HG02840 (cell line): ENCODE measurements around the gene UNK.
"Not testable (repeated sequence)": the region's sequence is repeated elsewhere in the genome, so short reads cannot be mapped to it uniquely, and the experiment has no call there.

ENCODE experiments used
- ATAC-seq: cut with Tn5 transposase; IDR thresholded peaks from one replicate; pipeline ENCODE4 v1.9.1; 2021; ENCODE audit warnings: mild to moderate bottlenecking, moderate library complexity, moderate number of reproducible peaks; ENCODE audit not compliant: unreplicated experiment, low FRiP score

UNK gene

DNA sequence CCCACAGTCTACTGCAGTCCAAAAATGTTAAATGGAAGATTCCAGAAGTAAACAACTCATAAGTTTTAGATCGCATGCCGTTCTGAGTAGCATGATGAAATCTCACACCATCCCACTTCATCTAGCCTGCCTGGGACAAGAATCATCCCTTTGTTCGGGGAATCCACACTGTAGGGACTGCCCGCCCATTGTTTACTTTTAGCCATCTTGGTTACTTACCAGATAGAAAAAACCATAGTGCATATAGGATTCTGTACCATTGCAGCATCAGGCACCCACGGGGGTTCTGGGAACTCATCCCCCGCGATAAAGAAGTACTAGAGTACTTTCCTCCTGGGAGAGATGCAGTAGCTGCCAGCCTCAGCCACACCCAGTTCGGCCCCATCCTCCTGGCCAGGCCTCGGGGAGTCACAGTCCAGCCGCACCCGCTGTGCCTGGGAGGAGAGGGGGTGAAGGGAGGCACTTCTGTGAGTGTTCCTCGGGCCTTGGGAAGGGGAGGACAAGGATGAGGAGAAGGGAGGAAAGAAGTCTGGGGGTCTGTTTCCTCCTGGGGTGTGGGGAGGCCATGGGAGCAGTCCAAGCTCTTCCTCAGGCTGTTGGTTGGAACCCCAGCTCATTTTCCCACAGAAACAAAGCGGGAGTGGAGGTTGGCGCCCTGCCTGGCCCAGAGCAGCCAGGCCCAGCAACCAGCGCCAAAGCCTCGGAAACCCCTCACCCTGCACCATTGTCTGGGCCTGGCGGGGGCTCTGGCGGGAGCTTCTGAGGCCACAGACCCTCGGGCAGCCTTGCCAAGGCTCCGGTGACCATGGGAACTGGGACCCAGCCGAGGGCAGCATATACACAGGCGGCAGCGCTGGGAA is 84.9 kb downstream of the UNK start:
- no peak for ATAC-seq

DNA sequence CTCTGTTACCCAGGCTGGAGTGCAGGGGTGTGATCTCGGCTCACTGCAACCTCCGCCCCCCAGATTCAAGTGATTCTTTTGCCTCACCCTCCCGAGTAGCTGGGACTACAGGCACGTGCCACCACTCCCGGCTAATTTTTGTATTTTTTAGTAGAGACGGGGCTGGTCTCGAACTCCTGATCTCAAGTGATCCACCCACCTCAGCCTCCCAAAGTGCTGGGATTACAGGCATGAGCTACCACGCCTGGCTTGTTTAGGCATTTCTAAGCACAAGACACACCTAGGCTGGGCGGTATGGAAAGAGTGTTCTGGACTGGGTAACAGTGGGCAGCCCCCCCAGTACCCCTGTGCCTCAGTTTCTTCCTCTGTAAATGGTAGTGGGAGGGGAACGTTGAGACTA is 85.6 kb downstream of the UNK start:
- not testable (repeated sequence) for ATAC-seq

DNA sequence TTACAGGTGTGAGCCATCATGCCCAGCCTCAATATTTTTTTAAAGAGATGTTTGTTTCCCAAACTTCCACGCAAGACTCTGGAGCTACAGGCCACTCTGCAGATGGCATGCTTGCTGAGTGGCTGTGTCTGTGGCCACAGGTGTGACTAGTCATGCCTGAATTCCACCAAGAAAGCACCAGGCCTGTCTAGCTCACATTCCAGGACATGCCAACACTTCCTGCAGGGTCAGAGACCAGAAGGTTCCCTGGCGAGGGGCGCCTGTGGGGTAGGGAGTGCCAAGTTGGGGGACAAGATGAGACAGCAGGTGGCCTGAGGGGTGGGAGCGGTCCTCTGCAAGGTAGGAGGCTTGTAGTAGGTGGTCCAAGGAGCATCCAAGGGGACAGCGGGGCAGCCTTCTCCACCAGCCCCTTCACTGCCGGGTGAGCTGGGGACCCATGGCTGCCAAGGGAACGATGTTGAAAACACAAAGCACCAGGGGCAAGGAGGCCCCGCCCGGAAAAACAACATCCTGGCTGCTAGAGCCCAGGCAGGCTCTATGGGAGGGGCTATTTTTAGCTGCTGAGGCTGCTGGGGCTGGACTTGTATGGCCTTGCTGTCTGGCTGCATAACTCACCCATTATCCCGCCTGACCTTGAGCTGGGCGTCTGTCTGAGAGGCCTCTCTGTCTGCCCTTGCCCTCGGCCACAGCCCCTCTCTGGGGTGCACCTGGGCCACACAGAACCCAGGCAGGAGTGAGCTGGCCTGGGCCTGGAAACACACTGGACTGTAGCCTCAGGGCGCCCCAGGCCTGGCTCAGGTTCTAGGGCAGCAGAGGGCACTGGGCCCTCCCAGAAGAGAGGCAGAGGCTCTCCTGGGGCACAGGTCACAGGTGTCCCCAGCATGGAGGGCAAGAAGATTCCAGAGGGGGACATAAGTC is 88.1 kb downstream of the UNK start:
- no peak for ATAC-seq

DNA sequence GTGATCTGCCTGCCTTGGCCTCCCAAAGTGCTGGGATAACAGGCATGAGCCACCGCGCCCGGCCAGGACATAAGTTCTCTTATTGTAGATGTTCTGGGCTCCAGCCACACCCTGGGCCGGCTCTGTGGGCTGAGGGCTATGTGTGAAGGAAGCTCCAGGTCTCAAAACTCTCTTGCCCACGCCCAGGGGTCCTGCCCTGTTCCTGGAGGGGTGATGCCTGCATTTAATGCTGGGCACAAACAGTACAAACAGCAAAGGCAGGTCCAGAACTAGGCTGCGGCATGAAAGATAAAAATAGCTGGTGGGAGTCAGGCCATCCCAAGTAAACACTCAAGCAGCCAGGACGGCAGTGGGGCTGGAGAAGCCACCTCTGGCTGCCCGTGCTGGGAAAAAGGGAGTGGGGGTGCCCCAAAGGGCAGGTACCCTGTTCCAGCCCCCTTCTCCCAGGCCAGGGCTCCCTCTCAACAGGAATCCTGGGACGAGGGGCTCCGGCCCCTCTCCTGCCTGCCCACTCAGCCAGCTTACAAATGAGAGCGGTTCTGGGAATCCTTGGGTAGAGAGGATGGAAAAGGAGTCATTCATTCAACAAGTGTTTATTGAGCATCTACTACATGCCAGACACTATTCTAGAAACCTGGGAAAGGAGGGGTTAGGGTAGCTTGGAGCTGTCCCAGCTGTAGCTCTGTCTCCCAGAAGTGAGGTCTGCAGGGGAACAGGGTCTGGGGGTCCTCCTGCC is 89.1 kb downstream of the UNK start:
- no peak for ATAC-seq

DNA sequence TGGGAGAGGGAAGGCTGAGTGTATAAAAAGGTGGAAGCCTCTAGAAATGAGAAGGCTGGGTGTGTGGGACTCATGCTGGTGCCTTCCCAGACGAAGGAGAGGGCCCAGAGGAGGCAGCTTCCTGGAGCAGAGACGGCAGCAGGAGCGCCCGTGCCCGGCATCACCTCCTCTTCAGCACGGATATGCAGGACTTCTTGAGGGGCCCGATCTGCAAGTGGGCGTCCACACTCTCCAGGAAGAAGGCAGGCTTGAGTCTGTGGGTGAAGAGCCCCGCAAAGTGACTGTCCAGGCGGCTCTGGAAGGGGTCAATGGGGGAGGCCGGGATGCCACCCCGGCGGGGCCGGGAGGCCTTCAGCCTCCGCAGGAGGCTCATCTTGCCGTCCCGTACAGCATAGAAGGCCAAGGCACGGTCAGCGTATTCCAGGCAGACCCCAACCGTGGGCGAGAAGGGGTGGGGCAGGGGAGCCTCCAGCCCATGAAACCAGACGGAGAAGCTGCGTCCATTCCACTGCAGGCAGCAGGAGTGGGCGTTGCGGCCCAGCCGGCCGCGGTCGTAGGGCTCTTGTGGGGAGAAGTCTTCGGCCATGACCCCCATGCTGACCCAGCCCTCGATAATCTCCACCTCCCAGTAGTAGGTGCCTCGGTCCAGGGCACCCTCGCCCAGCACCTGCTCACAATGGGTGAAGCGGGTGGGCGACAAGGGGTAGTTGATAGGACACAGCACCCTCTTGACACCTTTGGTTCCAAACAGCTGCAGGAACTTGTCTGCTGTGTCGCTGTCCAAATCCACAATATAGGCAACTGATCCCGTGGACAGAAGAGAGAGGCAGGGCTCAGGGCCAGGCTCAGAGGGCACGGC is 89.9 kb downstream of the UNK start:
- ATAC-seq: no peak
